Measurements from ENCODE around the gene EPB41L2.
"Not testable (repeated sequence)": the region's sequence is repeated elsewhere in the genome, so short reads cannot be mapped to it uniquely, and the experiment has no call there.

GRCh38 chr6:131007964-131008363, 55.1 kb downstream of the EPB41L2 start:
- not testable (repeated sequence) for TF ChIP-seq CTCF (IDR thresholded peaks at IDR 0.05 in 8 of 11, conservative IDR thresholded peaks at IDR 0.05 in 3 of 11); POLR2A (IDR thresholded peaks at IDR 0.05)

All from spleen (tissue), 7 donors.